ENCODE results near the gene MORN1.

GRCh38 chr1:2300004-2300771, 91.2 kb downstream of the MORN1 start:
- TF ChIP-seq POLR2AphosphoS5 (IDR thresholded peaks at IDR 0.05) (no peak), EP300 (IDR thresholded peaks at IDR 0.05) (no peak), CTCF (IDR thresholded peaks at IDR 0.05) (no peak)
